Epithelial cell of esophagus (primary cell): ENCODE data around the gene LTO1.

Experiments used
- DNase-seq: peaks from one replicate; pipeline ENCODE4 v3.0.0; 2010; ENCODE audit warnings: low read depth
- H3K4me3 ChIP-seq: 2 replicates; pipeline ENCODE4 v1.5.1; 2011; ENCODE audit warnings: mild to moderate bottlenecking, low read length, control low read depth
- CTCF ChIP-seq: IDR thresholded peaks from 2 replicates; pipeline ENCODE4 v1.5.1; 2011; ENCODE audit warnings: low read depth, mild to moderate bottlenecking, low read length, control low read depth, inconsistent platforms; ENCODE audit not compliant: insufficient read depth; ENCODE audit errors: missing control alignments

The LTO1 gene

GRCh38 chr11:69666752-69667536, 8.2 kb downstream of the LTO1 start:
- no peak for TF ChIP-seq CTCF
- no peak overlapping the region for H3K4me3 ChIP-seq
- no peak for DNase-seq

GRCh38 chr11:69666261-69666660, 8.9 kb downstream of the LTO1 start:
- no peak for TF ChIP-seq CTCF
- H3K4me3 ChIP-seq: no peak overlapping the region
- no peak for DNase-seq

- no peak for DNase-seq
- no peak overlapping the region for H3K4me3 ChIP-seq
- TF ChIP-seq CTCF: no peak
Observed at GRCh38 chr11:69665669-69666068, 9.5 kb downstream of the LTO1 start.

GRCh38 chr11:69664901-69665300, 10.3 kb downstream of the LTO1 start:
- no peak for TF ChIP-seq CTCF
- DNase-seq: no peak
- no peak overlapping the region for H3K4me3 ChIP-seq

GRCh38 chr11:69664103-69664775, 10.9 kb downstream of the LTO1 start:
- no peak for TF ChIP-seq CTCF
- no peak for DNase-seq
- no peak overlapping the region for H3K4me3 ChIP-seq

- H3K4me3 ChIP-seq: no peak overlapping the region
- TF ChIP-seq CTCF: no peak
- no peak for DNase-seq
Observed at GRCh38 chr11:69663326-69663725, 11.8 kb downstream of the LTO1 start.
